Right lobe of liver (tissue), 4 donors: ENCODE results near the gene STAT5B.

ENCODE experiments used
- POLR2A ChIP-seq: fragments of 450-650 bp; IDR thresholded peaks from one replicate; pipeline ENCODE4 v1.6.1; 2017; ENCODE audit warnings: antibody characterized with exemption, mild to moderate bottlenecking
- TF ChIP-seq, protein P1 (sequence below), 4 donors: fragments of 200-600 bp in 3 of 4; fragments of 450-650 bp in 1 of 4; IDR thresholded peaks; one replicate each; pipeline versions ENCODE4 v1.5.1 to v1.8.0; 2016 to 2022; ENCODE audit warnings: antibody characterized with exemption in 4 of 4, mild to moderate bottlenecking in 2 of 4
- donor health status: DM: no; HTN: no; CAD: no.
- donor health status: DM: no; HTN: no; CAD: no.
- donor health status: DM: no; HTN: yes; CAD: no.

DNA sequence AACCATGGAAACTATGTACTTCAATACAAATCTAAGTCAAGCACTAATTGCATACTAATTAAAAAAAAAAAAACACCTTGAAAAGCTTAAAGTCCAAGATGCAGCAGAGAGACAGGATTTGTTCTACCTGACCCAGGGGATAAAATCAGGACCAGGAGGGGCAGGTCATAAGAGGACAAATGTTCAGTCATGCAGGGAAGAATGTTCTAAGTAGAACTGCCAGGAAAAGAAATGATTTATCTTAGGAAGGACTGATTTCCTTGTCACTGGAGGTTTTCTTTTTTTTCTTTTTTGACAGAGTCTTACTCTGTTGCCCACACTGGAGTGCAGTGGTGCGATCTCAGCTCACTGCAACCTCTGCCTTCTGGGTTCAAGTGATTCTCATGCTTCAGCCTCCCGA is 72.8 kb downstream of the STAT5B start:
- TF ChIP-seq, protein P1, sequence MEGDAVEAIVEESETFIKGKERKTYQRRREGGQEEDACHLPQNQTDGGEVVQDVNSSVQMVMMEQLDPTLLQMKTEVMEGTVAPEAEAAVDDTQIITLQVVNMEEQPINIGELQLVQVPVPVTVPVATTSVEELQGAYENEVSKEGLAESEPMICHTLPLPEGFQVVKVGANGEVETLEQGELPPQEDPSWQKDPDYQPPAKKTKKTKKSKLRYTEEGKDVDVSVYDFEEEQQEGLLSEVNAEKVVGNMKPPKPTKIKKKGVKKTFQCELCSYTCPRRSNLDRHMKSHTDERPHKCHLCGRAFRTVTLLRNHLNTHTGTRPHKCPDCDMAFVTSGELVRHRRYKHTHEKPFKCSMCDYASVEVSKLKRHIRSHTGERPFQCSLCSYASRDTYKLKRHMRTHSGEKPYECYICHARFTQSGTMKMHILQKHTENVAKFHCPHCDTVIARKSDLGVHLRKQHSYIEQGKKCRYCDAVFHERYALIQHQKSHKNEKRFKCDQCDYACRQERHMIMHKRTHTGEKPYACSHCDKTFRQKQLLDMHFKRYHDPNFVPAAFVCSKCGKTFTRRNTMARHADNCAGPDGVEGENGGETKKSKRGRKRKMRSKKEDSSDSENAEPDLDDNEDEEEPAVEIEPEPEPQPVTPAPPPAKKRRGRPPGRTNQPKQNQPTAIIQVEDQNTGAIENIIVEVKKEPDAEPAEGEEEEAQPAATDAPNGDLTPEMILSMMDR (IDR thresholded peaks at IDR 0.05), result no peak
- TF ChIP-seq POLR2A, result no peak
